Loucy (cell line): ENCODE data around the gene ARHGEF17.

ENCODE experiments used
- H2AFZ ChIP-seq: fragments of 200-600 bp; sonication (generic); 2 replicates; pipeline ENCODE4 v1.6.0; 2016; ENCODE audit warnings: antibody characterized with exemption, mild to moderate bottlenecking, low read length, moderate library complexity
- H3F3A ChIP-seq: fragments of 200-600 bp; 2 replicates; pipeline ENCODE4 v1.6.0; 2016; ENCODE audit warnings: antibody characterized with exemption, low read depth, mild to moderate bottlenecking
- H3K27me3 ChIP-seq: fragments of 200-600 bp; sonication (generic); 2 replicates; pipeline ENCODE4 v1.6.1; 2014; ENCODE audit warnings: low read length, mild to moderate bottlenecking; ENCODE audit not compliant: insufficient read depth, poor library complexity, severe bottlenecking
- H3K36me3 ChIP-seq: fragments of 200-600 bp; sonication (generic); 2 replicates; pipeline ENCODE4 v1.6.1; 2016; ENCODE audit warnings: low read length; ENCODE audit not compliant: insufficient read depth
- H3K4me1 ChIP-seq: fragments of 200-600 bp; sonication (generic); 2 replicates; pipeline ENCODE4 v1.5.1; 2014; ENCODE audit warnings: low read length, mild to moderate bottlenecking; ENCODE audit not compliant: insufficient read depth, poor library complexity, severe bottlenecking
- H3K4me2 ChIP-seq: fragments of 200-600 bp; sonication (generic); 2 replicates; pipeline ENCODE4 v1.6.0; 2014; ENCODE audit warnings: antibody characterized with exemption, low read length, low read depth, mild to moderate bottlenecking; ENCODE audit not compliant: poor library complexity, severe bottlenecking
- H3K4me3 ChIP-seq: fragments of 200-600 bp; sonication (generic); 2 replicates; pipeline ENCODE4 v1.5.1; 2014; ENCODE audit warnings: low read length, mild to moderate bottlenecking, mixed read lengths; ENCODE audit not compliant: poor library complexity, severe bottlenecking
- H3K79me2 ChIP-seq: fragments of 200-600 bp; sonication (generic); 2 replicates; pipeline ENCODE4 v1.6.1; 2014; ENCODE audit warnings: low read length; ENCODE audit not compliant: insufficient read depth
- H3K9ac ChIP-seq: fragments of 200-600 bp; sonication (generic); 2 replicates; pipeline ENCODE4 v1.6.0; 2014; ENCODE audit warnings: mild to moderate bottlenecking, low read depth, low read length, moderate library complexity; ENCODE audit not compliant: poor library complexity, severe bottlenecking
- H3K9me2 ChIP-seq: fragments of 200-600 bp; sonication (generic); replicated peaks from 2 replicates; pipeline ENCODE4 v1.6.1; 2016; ENCODE audit warnings: low read depth, low read length, mixed read lengths
- H3K9me3 ChIP-seq: fragments of 200-600 bp; sonication (generic); 2 replicates; pipeline ENCODE4 v1.6.1; 2014; ENCODE audit warnings: mild to moderate bottlenecking, antibody characterized with exemption, low read length, low read depth; ENCODE audit not compliant: insufficient read depth
- H4K20me1 ChIP-seq: fragments of 200-600 bp; sonication (generic); 2 replicates; pipeline ENCODE4 v1.6.0; 2014; ENCODE audit warnings: antibody characterized with exemption, low read length, mild to moderate bottlenecking; ENCODE audit not compliant: insufficient read depth, poor library complexity, severe bottlenecking
- EZH2phosphoT487 ChIP-seq: fragments of 200-600 bp; IDR thresholded peaks from 2 replicates; pipeline ENCODE4 v1.6.1; 2018; ENCODE audit warnings: antibody characterized with exemption, mild to moderate bottlenecking, moderate library complexity, borderline replicate concordance
- TF ChIP-seq, protein P1 (sequence below): fragments of 200-600 bp; sonication (generic); conservative IDR thresholded peaks from 2 replicates; pipeline ENCODE4 v1.5.1; 2014; ENCODE audit warnings: mild to moderate bottlenecking, antibody characterized with exemption, low read length

ARHGEF17 gene, protein sequence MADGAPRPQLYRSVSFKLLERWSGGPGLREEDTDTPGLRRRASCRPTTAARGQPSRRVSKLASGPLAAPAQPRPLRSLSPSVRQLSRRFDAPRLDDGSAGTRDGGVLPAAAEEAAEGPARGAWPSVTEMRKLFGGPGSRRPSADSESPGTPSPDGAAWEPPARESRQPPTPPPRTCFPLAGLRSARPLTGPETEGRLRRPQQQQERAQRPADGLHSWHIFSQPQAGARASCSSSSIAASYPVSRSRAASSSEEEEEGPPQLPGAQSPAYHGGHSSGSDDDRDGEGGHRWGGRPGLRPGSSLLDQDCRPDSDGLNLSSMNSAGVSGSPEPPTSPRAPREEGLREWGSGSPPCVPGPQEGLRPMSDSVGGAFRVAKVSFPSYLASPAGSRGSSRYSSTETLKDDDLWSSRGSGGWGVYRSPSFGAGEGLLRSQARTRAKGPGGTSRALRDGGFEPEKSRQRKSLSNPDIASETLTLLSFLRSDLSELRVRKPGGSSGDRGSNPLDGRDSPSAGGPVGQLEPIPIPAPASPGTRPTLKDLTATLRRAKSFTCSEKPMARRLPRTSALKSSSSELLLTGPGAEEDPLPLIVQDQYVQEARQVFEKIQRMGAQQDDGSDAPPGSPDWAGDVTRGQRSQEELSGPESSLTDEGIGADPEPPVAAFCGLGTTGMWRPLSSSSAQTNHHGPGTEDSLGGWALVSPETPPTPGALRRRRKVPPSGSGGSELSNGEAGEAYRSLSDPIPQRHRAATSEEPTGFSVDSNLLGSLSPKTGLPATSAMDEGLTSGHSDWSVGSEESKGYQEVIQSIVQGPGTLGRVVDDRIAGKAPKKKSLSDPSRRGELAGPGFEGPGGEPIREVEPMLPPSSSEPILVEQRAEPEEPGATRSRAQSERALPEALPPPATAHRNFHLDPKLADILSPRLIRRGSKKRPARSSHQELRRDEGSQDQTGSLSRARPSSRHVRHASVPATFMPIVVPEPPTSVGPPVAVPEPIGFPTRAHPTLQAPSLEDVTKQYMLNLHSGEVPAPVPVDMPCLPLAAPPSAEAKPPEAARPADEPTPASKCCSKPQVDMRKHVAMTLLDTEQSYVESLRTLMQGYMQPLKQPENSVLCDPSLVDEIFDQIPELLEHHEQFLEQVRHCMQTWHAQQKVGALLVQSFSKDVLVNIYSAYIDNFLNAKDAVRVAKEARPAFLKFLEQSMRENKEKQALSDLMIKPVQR (N-terminal part only)

DNA sequence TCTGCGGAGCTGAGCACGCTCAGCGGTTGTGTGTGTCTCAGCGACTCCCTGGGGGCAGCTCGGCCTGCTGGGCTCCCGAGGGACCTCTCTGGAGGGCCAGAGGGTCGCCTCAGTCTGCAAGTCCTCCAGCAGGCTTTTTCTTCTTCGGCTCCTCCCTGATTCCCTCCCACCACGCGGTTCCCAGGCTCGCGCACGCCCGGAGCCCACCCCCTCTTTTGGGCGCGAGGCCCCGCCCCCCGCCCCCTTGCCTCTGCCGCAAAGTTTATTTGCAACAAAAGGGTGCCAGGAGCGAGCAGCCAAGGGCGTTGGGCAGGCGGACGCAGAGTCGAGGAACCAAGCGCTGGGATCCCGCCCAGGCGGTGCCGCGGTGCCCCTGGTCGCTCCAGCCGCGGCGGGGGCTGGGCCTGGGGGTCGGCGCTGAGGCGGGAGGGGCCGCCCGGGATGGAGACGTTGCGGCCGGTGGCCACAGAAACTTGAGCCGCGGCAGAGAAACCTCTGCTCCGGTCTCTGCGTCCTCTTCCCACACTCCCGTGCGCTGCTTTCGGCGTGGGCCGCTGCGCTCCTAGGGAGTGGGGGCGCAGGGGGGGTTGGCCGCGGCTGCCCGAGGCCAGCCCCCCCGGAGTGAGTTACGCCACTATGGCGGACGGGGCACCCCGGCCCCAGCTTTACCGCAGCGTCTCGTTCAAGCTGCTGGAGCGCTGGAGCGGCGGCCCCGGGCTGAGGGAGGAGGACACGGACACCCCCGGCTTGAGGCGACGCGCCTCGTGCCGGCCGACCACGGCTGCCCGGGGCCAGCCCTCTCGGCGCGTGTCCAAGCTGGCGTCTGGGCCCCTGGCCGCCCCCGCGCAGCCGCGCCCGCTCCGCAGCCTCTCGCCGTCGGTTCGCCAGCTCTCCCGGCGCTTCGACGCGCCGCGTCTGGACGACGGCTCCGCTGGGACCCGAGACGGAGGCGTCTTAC, at the start of gene ARHGEF17:
ARHGEF17 (plus strand) TSS at position 274 of the 958 bp plus-strand sequence; CDS start at position 637, 363 bp downstream.
- Histone ChIP-seq H4K20me1 (no peaks in the 10 kb centered on the region), H3K79me2 (no peaks in the 10 kb centered on the region; the same call in 1 of the 2 replicates), H2AFZ (peak within 1 kb of the TSS; percentile 95), H3K9me2 (no peaks in the 10 kb centered on the region), H3F3A (0 out of 2 replicates have a peak, but pooled peaks cover 4% of the 10 kb centered on the region), H3K4me3 (peak within 1 kb of the TSS; percentile 84), H3K27me3 (no peaks in the 10 kb centered on the region), H3K36me3 (no peaks in the 10 kb centered on the region), H3K4me2 (peak within 1 kb of the TSS; percentile 85), H3K9ac (peak within 1 kb of the TSS; percentile 80), H3K9me3 (no peaks in the 10 kb centered on the region), H3K4me1 (peaks cover 29% of the 10 kb centered on the region)
- TF ChIP-seq, protein P1, sequence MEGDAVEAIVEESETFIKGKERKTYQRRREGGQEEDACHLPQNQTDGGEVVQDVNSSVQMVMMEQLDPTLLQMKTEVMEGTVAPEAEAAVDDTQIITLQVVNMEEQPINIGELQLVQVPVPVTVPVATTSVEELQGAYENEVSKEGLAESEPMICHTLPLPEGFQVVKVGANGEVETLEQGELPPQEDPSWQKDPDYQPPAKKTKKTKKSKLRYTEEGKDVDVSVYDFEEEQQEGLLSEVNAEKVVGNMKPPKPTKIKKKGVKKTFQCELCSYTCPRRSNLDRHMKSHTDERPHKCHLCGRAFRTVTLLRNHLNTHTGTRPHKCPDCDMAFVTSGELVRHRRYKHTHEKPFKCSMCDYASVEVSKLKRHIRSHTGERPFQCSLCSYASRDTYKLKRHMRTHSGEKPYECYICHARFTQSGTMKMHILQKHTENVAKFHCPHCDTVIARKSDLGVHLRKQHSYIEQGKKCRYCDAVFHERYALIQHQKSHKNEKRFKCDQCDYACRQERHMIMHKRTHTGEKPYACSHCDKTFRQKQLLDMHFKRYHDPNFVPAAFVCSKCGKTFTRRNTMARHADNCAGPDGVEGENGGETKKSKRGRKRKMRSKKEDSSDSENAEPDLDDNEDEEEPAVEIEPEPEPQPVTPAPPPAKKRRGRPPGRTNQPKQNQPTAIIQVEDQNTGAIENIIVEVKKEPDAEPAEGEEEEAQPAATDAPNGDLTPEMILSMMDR: no peak
- no peak for TF ChIP-seq EZH2phosphoT487

DNA sequence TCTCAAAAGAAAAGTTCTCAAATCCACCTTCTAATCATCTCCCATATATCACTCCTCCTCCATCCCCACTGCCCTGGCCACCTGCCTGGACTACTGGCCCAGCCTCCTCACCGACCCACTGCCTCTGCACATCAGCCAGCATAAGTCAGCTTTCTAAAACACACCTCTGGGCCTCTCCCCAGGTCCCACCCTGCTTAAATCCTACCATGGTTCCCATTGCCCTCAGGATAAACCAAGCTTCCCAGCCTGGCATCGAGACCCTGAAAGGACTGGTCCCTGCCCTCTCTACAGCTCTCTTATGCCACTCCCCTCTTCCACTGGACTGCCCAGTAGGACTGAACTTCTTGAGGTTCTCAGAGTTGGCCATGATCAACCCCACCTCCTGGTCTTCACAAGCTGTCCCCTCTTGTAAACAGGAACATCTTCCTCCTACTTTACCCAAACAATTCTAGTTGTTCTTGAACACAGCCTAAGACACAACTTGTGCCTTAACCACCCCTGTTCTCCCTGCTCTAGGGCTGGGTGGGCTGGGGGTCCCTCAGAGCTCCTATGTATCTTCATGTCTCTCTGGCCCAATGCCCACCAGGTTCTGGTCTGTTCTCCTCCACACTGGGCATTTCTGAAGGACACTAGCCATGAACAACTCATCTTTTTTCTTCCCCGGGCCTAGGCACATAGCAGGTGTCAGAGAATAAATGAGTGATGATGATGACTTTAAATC, 48.5 kb upstream of the ARHGEF17 start:
- Histone ChIP-seq H3K27me3 (no peaks in the 10 kb centered on the region), H3K36me3 (no peaks in the 10 kb centered on the region), H2AFZ (no peak overlapping the region), H3K9me2 (no peaks in the 10 kb centered on the region), H3K4me3 (no peak overlapping the region), H3K9me3 (no peaks in the 10 kb centered on the region), H3F3A (no peaks in the 10 kb centered on the region), H4K20me1 (no peaks in the 10 kb centered on the region), H3K4me1 (no peaks in the 10 kb centered on the region), H3K79me2 (no peaks in the 10 kb centered on the region), H3K4me2 (no peak overlapping the region), H3K9ac (no peak overlapping the region)
- TF ChIP-seq EZH2phosphoT487: no peak

DNA sequence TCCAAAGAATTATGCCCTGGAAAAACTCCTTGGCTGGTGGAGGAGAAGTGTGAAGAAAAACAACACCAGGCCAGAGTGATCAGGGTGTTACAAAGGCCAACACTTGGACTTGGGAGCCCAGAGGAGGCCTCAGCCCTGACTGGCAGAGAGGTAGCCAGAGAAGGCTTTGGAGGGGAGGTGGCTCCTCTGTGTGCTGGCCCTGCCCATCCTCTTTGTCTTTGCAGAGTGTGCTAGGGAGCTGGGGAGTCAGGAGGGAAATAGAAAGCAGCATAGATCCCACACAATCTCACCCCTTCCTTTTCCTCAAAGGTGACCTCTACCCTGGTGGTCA, 48.0 kb upstream of the ARHGEF17 start:
- Histone ChIP-seq H3K79me2 (no peaks in the 10 kb centered on the region), H3K9ac (no peak overlapping the region), H3F3A (no peaks in the 10 kb centered on the region), H3K9me2 (no peaks in the 10 kb centered on the region), H3K9me3 (no peaks in the 10 kb centered on the region), H3K36me3 (no peaks in the 10 kb centered on the region), H3K4me3 (no peak overlapping the region), H2AFZ (no peak overlapping the region), H3K4me1 (no peaks in the 10 kb centered on the region), H4K20me1 (no peaks in the 10 kb centered on the region), H3K27me3 (no peaks in the 10 kb centered on the region), H3K4me2 (no peak overlapping the region)
- TF ChIP-seq EZH2phosphoT487: no peak
- TF ChIP-seq, protein P1: no peak
